ENCODE data around the gene MIPOL1. TPM values are rescaled to one million over a fixed set of nuclear protein-coding genes. Genes with fewer than 3 reads are reported as not detected.
A peak's percentile ranks its signal among the peaks of the same experiment; 100 is the strongest.

Gene MIPOL1
- total and polyA plus RNA-seq, 2 of the 13 experiments (the other 11 are each of a cell fraction or from before 2014, with no cell fraction given) = 8.6 to 34.2 TPM

GRCh38 chr14:37587881-37588666, 390.3 kb downstream of the MIPOL1 start (continued):
- TF ChIP-seq HMGXB3 (CRISPR knock-in tag; IDR thresholded peaks at IDR 0.05; ENCODE audit: borderline replicate concordance) (peak; percentile 33; the same call in 1 of the 2 replicates), USF2 (IDR thresholded peaks at IDR 0.05; ENCODE audit: low read depth, low read length) (no peak), USF2 (CRISPR knock-in tag; IDR thresholded peaks at IDR 0.05; ENCODE audit: borderline replicate concordance) (no peak; the same call in 1 of the 2 replicates), ZNF430 (CRISPR knock-in tag; IDR thresholded peaks at IDR 0.05) (peak; percentile 97; the same call in 1 of the 2 replicates), ZNF776 (CRISPR knock-in tag; IDR thresholded peaks at IDR 0.05) (peak; percentile 6; the same call in 1 of the 2 replicates), ZNF552 (CRISPR knock-in tag; IDR thresholded peaks at IDR 0.05; ENCODE audit: borderline replicate concordance) (no peak), CREBL2 (CRISPR knock-in tag; IDR thresholded peaks at IDR 0.05; ENCODE audit: borderline replicate concordance) (no peak; the same call in 1 of the 2 replicates), ZNF484 (CRISPR knock-in tag; IDR thresholded peaks at IDR 0.05; ENCODE audit: borderline replicate concordance, low read depth) (no peak), MLLT10 (CRISPR knock-in tag; IDR thresholded peaks at IDR 0.05) (no peak), ZNF83 (CRISPR knock-in tag; IDR thresholded peaks at IDR 0.05; ENCODE audit: borderline replicate concordance) (no peak), YEATS2 (CRISPR knock-in tag; IDR thresholded peaks at IDR 0.05; ENCODE audit: borderline replicate concordance) (0 out of 2 replicates have a peak, but pooled peaks have one; percentile 26), SAP130 (CRISPR knock-in tag; IDR thresholded peaks at IDR 0.05; ENCODE audit: low read depth) (peak; percentile 71), AFF4 (CRISPR knock-in tag; IDR thresholded peaks at IDR 0.05) (peak; percentile 80), TRIM22 (IDR thresholded peaks at IDR 0.05) (no peak), FOXP1 (IDR thresholded peaks at IDR 0.05) (no peak), FOXP1 (CRISPR knock-in tag; IDR thresholded peaks at IDR 0.05) (0 out of 2 replicates have a peak, but pooled peaks have one; percentile 40), ZNF20 (CRISPR knock-in tag; IDR thresholded peaks at IDR 0.05) (no peak), CEBPG (CRISPR knock-in tag; IDR thresholded peaks at IDR 0.05) (no peak)
